HG02852 (cell line): ENCODE data around the gene INPP5D.
"Not testable (repeated sequence)": the region's sequence is repeated elsewhere in the genome, so short reads cannot be mapped to it uniquely, and the experiment has no call there.

Experiments used
- ATAC-seq: cut with Tn5 transposase; IDR thresholded peaks from one replicate; pipeline ENCODE4 v1.9.1; 2021; ENCODE audit warnings: mild to moderate bottlenecking, moderate library complexity; ENCODE audit not compliant: unreplicated experiment

Gene INPP5D

GRCh38 chr2:233059797-233060500, at the start of gene INPP5D:
TSS of gene INPP5D (plus strand) at chr2:233060342. CDS start at chr2:233060479, 137 bp downstream.
- ATAC-seq = peak; percentile 45

DNA sequence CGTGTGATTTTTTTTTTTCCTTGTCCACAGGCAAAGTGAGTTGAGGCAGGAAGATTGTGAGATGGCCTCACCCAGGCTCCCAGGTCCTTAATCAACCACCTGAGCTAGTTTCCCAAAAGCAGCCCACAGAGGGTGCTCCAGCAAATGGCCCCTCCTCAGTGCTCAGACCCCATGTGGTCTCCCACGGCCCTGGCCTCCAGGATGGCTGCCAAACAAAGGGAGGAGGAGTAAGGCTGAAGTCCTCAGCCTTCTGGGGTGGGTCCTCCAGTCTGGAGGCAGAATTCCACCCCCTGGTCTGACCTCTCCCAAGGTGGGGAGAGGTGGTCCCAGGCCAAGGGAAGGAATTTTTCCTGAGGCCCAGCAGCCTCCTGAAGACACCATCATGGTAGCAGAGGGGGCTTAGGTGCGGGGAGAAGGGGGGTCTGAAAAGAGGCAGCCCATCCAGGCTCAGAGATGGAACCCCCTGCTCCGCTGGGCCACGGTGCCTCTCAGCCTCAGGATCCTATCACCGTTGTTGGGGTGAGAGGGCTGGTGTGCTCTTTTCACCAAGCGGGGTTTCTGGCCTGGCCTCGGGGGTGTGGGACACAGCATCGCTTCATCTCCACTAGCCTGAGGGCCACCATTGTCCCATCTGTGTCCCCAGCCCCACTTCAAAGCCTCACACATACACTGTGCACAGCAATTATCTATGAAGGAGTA, 49.4 kb upstream of the INPP5D start:
- ATAC-seq = no peak

DNA sequence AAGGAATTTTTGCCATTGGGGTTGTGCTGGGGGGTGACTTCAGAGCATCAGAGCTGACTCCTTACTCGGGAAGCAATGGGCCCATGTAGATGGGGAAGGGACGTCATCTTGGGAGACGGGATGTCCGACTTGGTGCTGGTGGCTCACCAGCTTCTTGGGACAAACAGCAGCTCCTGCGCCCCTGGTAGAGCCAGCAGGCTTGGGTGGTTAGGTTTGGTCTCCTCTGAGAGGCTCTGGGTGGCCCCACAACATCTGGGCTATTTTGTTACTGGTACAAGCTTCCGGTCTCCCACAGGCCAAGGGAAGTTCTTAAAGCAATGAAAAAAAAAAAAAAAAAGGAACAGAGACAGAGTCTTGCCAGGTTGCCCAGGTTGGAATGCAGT, 48.9 kb upstream of the INPP5D start:
- ATAC-seq = no peak

DNA sequence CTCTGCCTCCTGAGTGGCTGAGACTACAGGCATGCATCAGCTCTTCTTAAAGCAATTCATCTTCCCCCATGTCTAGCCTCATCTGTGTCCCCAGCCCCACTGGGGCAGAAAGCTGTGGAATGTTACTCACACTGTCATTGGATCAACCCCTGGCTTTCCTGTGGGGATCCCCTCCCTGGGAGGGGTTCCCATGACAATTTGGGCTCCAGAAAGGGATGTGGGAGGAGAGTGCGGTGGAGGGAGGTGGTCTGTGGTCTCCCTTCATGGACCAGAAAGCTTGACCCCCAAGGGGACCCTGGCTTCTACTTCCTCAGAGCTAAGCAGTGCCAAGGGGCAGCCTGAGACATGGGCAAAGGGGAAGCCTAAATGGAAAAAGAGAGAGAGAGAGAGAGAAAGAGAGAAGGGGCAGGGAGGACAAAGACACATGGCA, 48.4 kb upstream of the INPP5D start:
- no peak for ATAC-seq

DNA sequence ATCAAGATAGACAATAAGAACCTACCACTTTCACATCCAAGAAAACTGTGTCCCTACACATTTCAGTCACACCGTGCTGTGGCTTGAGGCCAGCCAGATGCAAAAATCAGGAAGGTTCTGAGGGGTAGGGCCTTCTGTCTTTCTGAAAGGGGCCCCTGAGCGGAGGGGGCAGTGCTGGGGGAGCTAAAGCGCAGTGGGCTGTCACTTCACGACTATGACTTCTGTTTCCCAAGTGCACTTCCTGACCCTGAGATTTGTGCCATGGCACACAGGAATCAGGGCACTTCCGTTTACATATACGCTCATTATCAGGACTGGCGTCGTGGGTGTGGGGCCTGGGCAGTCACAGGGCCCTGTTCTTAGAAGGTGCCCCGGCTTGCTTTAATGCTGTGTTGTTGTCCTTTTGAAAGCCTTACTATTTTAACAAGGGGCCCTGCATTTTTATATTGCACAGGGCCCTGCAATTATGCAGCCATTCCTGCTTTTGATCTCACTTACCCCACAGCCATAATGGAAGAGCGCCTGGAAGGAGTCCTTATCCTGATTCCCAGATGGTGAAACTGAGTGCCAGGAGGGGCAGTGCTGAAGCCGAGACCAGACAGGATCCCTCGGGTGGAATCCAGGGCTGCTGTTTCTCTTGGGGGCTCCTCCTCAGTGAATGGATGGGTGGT, 47.7 kb upstream of the INPP5D start:
- no peak for ATAC-seq

GRCh38 chr2:233013027-233013461, 47.1 kb upstream of the INPP5D start, which contains the start of gene NGEF:
TSS of gene NGEF (minus strand) at chr2:233013256. CDS start at chr2:232974890, 38,366 bp downstream.
- no peak for ATAC-seq

DNA sequence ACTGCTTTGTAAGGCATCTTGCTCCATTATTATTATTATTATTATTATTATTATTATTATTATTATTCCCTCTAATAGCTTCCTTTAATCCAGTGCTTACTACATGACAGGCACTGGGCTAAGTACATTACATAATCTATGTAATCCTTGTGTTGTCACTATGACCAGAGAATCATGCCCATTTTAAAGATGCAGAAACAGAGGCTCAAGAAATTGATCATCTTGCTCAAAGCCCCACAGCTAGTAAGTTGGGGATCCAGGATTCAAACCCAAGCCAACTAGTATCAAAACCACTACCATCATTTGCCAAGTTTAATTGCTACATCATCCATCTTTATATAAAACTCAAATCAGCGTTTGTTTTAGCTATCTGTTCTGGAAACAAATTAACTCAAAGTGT, 46.5 kb upstream of the INPP5D start:
- ATAC-seq = no peak

DNA sequence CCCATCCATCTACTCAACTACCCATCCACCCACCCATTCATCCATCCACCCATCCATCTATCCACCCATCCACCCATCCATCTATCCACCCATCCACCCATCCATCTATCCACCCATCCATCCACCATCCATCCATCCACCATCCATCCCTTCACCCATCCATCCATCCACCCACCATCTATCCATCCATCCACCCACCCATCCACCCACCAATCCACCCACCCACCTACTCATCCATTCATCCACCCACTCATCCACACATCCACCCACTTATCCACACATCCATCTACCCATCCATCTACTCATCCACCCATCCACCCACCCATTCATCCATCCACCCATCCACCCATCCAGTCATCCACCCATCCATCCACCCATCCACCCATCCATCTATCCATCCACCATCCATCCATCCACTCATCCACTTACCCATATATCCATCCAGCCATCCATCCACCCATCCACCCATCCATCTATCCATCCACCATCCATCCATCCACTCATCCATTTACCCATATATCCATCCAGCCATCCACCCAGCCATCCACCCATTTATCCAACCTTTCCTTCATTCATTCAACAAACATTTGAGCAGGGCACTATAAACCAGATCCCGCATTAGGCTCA, 45.0 kb upstream of the INPP5D start:
- ATAC-seq = no peak

- ATAC-seq = no peak
These were observed 42.2 kb upstream of the INPP5D start for GRCh38 chr2:233017947-233018346.

- not testable (repeated sequence) for ATAC-seq
These were observed 40.5 kb upstream of the INPP5D start for GRCh38 chr2:233019610-233020009.

GRCh38 chr2:233020454-233020853, 39.7 kb upstream of the INPP5D start:
- ATAC-seq = no peak

GRCh38 chr2:233021771-233022170, 38.4 kb upstream of the INPP5D start:
- ATAC-seq = no peak

GRCh38 chr2:233022561-233022960, 37.6 kb upstream of the INPP5D start:
- no peak for ATAC-seq

GRCh38 chr2:233023007-233023760, 37.0 kb upstream of the INPP5D start:
- no peak for ATAC-seq

DNA sequence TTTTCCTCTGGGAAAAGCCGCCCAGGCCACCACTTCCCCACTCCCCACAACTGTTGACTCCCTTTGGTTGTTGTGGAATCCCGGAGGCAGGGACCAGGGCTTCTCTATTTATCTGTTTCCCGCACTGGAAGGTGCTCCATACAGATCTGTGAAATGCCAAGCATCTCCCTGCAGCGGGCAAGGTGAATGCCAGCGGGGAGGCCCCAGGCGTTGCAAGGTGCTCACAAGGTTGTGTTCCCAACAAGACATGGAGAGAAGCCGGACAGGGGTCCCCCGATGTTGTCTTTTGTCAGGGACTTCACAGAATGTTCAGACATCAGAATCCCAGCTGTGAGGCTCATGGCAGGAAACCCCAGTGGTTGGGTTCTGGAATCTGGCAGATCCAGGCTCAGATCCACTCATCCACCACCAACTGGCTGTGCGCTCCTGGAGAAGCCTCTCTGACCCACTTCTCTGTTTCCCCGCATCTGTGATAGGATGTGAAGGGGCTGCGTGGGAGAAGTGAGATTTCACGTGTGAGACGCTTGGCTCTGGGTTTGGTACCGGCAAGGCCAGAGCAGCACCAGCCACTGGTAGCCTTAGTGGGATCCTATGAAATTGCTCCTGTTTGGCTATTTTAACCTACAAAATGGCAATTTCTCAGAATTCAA, 36.3 kb upstream of the INPP5D start:
- no peak for ATAC-seq

- ATAC-seq = no peak
These were observed 34.4 kb upstream of the INPP5D start for GRCh38 chr2:233025706-233026105.

DNA sequence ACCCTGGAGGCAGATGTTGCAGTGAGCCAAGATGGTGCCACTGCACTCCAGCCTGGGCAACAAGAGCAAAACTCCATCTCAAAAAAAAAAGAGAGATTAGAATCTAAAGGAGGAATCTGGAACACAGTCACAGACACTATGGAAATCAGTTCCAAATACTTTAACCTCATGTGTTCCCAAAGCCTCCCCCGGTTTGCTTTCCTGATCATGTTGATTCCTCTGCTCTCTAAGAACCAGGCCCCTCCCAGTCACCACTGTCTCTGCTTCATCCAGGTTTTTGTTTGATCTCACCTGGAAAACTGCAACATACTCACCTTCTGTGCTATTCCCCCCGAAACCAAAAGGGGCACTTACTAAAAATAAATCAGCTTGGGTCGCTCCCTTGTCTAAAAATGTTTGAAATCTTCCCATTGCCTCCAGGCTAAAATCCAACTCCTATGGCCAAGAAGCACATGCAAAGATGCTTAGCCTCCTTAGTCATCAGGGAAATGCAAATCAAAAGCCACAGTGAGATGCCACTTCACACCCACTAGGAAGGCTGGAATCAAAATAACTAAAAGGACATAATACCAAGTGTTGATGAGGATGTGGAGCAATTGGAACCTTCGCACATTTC, 33.8 kb upstream of the INPP5D start:
- no peak for ATAC-seq

DNA sequence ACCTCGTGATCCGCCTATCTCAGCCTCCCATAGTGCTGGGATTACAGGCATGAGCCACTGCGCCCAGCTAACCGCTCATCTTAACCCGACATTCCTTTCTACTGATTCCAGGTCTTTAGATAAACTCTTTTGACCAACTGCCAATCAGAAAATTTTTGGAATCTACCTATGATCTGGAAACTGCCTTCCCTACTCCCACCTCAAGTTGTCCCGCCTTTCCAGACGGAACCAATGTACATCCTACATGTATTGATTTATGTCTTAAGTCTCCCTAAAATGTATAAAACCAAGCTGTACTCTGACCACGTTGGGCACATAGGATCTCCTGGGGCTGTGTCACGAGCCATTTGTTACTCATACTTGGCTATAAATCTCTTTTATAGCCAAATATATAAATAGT, 30.8 kb upstream of the INPP5D start:
- no peak for ATAC-seq
